NB4 (cell line): Measurements from ENCODE around the gene PLEKHG2.

Experiments
- MAX ChIP-seq: IDR thresholded peaks from 2 replicates; pipeline ENCODE4 v1.6.1; 2011; ENCODE audit warnings: low read depth, low read length
- MYC ChIP-seq: IDR thresholded peaks from 2 replicates; pipeline ENCODE4 v1.6.1; 2011; ENCODE audit warnings: low read depth, low read length
- POLR2A ChIP-seq: IDR thresholded peaks from 2 replicates; pipeline ENCODE4 v1.6.1; 2011; ENCODE audit warnings: mild to moderate bottlenecking; ENCODE audit not compliant: insufficient read length; ENCODE audit errors: extremely low read depth
- TF ChIP-seq, protein P1 (sequence below): IDR thresholded peaks from one replicate; pipeline ENCODE4 v1.5.1; 2012; ENCODE audit warnings: low read depth, low read length

DNA sequence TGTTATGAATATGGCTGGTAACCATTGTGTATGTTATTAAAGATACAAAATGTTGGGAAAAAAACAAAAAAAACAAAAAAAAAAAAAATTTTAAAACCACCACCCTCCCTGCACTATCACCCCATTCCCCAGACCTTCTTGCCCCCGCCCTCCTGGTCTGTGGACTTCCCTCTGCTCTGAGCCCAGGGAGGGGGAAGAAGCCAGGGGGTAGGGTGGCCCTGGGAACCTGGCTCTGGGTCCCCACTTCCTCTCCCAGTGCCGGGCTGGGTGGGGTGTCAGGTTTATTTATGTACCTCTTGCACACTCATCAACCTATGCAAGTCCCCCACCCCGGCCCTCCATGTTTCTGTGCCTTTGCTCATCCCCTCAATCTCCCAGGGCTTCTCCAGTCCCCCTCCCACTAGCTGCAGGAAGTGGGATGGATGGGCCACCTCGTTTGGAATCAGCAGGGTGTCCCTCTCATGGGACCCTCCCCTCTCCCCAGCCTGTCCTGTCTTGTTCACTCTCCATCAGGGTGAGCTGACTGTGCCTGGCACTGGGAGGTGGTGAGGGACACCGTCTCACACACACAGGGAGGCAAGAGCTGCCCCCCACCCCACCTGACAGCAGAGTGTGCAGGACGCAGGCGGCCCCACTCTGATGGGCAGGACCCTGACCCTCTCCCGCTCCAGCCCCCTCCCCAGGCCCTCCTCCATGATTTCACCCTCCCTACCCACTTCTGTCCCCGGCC is 27.5 kb upstream of the PLEKHG2 start:
- TF ChIP-seq POLR2A (no peak), MYC (no peak), MAX (no peak)
- TF ChIP-seq, protein P1, sequence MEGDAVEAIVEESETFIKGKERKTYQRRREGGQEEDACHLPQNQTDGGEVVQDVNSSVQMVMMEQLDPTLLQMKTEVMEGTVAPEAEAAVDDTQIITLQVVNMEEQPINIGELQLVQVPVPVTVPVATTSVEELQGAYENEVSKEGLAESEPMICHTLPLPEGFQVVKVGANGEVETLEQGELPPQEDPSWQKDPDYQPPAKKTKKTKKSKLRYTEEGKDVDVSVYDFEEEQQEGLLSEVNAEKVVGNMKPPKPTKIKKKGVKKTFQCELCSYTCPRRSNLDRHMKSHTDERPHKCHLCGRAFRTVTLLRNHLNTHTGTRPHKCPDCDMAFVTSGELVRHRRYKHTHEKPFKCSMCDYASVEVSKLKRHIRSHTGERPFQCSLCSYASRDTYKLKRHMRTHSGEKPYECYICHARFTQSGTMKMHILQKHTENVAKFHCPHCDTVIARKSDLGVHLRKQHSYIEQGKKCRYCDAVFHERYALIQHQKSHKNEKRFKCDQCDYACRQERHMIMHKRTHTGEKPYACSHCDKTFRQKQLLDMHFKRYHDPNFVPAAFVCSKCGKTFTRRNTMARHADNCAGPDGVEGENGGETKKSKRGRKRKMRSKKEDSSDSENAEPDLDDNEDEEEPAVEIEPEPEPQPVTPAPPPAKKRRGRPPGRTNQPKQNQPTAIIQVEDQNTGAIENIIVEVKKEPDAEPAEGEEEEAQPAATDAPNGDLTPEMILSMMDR = no peak
